ENCODE measurements around the gene VPS29.

VPS29 gene

DNA sequence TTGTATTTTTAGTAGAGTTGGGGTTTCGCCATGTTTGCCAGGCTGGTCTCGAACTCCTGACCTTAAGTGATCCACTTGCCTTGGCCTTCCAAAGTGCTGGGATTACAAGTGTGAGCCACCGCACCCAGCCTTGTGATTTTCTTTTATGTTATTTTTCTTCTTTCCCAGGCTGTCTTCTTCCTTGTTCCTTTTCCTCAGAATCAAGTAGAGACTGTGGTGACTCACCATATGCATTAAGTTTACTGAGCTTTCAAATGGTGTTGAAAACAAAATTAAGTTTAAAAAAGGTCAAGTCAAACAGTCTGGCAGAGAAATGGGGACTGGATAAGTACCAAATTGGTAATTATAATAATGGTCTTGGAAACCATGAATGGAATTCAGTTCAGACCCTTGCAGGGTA lies 57.5 kb downstream of the VPS29 start:
- Histone ChIP-seq H3K9ac (ENCODE audit: insufficient read length) (no peak overlapping the region), H3K9me3 (ENCODE audit: low read depth, low read length) (no peaks in the 10 kb centered on the region), H3K36me3 (ENCODE audit: insufficient read depth, low read length) (peaks cover 31% of the 10 kb centered on the region), H3K4me3 (no peak overlapping the region), H3K27ac (no peak overlapping the region)
- TF ChIP-seq EZH2 (IDR thresholded peaks at IDR 0.05) = no peak
- TF ChIP-seq POLR2AphosphoS5 (IDR thresholded peaks at IDR 0.05; ENCODE audit: borderline replicate concordance, low read depth, low read length) = no peak
- no peak for TF ChIP-seq FOXP2 (optimal IDR thresholded peaks at IDR 0.05; ENCODE audit: control extremely low read depth, extremely low read length, insufficient read depth)
- no peak for DNase-seq (ENCODE audit: low read depth, low spot score)

All from SK-N-MC (cell line).